ENCODE measurements around the gene AFF3.

The AFF3 gene

DNA sequence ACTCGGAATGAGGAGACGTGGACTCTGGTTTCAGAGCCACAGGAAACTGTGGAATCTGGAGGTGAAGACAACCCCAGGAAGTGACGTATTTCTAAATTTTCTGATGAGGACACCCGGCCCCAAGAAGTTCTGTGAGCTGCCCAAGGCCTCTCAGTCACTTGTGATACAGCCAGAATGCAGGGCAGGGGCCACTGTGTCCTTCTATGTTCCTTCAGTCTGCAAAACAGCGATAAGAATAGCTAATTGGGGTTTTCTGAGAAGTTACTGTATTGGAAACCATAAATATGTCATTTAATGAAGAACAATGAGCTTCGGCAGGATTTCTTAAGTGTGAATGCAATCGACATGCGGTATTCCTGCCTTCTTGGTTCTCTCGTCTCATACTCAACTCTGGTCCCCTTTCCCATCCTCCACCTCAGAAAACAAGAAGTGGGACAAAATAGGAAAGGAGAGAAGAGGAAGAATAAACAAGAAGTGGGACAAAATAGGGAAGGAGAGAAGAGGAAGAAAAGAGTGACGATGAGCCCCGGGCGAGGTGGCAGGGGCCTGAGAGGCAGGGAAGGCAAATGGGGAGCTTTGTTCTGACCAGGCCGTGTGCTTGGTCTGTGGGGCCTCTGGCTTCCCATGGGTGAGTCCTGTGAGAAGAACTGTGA, 370.6 kb downstream of the AFF3 start:
- H3K4me3 ChIP-seq (ENCODE audit: low read depth, low read length), result no peak overlapping the region
- TF ChIP-seq, protein P1, sequence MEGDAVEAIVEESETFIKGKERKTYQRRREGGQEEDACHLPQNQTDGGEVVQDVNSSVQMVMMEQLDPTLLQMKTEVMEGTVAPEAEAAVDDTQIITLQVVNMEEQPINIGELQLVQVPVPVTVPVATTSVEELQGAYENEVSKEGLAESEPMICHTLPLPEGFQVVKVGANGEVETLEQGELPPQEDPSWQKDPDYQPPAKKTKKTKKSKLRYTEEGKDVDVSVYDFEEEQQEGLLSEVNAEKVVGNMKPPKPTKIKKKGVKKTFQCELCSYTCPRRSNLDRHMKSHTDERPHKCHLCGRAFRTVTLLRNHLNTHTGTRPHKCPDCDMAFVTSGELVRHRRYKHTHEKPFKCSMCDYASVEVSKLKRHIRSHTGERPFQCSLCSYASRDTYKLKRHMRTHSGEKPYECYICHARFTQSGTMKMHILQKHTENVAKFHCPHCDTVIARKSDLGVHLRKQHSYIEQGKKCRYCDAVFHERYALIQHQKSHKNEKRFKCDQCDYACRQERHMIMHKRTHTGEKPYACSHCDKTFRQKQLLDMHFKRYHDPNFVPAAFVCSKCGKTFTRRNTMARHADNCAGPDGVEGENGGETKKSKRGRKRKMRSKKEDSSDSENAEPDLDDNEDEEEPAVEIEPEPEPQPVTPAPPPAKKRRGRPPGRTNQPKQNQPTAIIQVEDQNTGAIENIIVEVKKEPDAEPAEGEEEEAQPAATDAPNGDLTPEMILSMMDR (conservative IDR thresholded peaks at IDR 0.05; ENCODE audit: low read depth, low read length), result no peak
- DNase-seq (ENCODE audit: low read depth), result no peak

DNA sequence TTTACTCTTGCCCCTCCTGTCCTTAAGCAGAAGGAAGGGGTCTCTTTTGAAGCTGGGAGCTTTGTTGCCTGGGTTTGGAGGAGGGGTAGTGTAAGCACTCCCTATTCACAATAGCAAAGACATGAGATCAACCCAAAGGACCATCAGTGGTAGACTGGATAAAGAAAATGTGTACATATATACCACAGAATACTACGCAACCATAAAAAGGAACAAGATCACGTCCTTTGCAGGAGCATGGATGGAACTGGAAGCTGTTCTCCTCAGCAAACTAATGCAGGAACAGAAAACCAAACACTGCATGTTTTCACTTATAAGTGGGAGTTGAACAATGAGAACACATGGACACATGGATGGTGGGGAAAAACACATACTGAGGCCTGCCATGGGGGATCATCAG, 371.5 kb downstream of the AFF3 start:
- DNase-seq (ENCODE audit: low read depth), result no peak
- TF ChIP-seq, protein P1 (conservative IDR thresholded peaks at IDR 0.05; ENCODE audit: low read depth, low read length), result no peak
- H3K4me3 ChIP-seq (ENCODE audit: low read depth, low read length), result no peak overlapping the region

DNA sequence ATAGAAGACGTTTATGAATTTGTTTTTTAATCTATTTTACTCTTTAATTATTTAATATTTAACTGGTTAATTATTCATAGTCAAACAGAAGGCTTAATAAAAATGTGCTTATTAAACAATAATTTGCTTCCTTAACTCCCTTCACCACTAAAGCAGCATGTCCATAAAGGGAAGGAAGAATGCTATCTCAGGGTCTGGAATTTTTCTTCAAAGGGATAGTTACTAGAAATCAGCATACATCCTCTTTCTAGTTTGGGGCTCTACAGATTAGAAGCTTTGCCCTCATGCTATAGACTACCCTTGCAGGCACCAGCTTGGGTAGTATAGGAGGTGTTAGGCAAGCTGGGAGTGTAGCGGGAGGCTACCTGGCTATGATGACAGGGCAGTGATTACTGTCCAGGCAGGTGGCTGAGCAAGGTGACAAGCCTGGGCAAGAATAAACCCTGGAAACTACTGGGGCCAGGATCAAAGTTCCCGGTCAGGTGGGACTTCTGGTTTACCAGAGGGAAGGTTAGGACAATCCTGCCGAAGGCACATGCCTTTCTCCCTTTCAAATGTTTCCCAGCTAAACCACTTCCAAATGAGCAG, 376.6 kb downstream of the AFF3 start:
- TF ChIP-seq, protein P1 (conservative IDR thresholded peaks at IDR 0.05; ENCODE audit: low read depth, low read length), result no peak
- H3K4me3 ChIP-seq (ENCODE audit: low read depth, low read length), result no peak overlapping the region
- DNase-seq (ENCODE audit: low read depth), result no peak

DNA sequence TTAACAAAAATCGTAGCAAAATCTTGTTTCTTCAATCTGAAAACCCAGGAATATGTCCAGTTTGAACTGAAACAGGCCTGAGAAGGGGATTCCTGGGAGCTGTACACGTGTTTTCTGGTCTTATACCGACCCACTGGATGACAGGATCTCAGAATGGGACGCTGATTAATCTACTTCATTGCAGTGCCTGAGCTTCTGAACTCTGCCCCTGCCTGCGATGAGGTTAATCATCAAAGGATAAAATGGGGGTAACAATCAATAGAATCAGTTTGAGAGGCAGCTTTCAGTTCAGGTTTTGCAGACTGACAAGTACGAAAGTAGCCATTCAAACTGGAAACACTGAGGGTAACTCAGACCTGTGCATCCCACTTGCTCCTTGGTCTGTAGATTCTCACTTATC, 378.6 kb downstream of the AFF3 start:
- H3K4me3 ChIP-seq (ENCODE audit: low read depth, low read length), result no peak overlapping the region
- TF ChIP-seq, protein P1 (conservative IDR thresholded peaks at IDR 0.05; ENCODE audit: low read depth, low read length), result no peak
- no peak for DNase-seq (ENCODE audit: low read depth)

DNA sequence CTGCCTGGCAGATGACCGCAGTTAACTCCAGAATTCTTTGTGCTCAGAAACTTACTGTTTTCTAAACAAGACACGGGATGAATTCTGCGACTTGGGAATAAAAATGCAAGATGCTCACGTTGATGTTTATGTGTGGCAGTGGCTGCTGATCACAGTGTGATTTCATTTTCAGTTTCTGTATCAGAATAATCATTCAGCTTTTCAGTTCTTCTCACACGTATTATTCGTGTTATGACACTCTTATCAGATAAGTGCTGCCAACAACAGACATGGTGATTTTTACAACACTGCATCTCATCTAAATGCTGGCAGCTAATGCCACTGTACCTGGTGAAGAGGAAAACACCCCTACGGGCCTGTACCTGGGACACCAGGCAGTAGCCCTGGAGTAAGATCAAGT, 379.7 kb downstream of the AFF3 start:
- no peak overlapping the region for H3K4me3 ChIP-seq (ENCODE audit: low read depth, low read length)
- DNase-seq (ENCODE audit: low read depth), result no peak
- TF ChIP-seq, protein P1 (conservative IDR thresholded peaks at IDR 0.05; ENCODE audit: low read depth, low read length), result no peak

DNA sequence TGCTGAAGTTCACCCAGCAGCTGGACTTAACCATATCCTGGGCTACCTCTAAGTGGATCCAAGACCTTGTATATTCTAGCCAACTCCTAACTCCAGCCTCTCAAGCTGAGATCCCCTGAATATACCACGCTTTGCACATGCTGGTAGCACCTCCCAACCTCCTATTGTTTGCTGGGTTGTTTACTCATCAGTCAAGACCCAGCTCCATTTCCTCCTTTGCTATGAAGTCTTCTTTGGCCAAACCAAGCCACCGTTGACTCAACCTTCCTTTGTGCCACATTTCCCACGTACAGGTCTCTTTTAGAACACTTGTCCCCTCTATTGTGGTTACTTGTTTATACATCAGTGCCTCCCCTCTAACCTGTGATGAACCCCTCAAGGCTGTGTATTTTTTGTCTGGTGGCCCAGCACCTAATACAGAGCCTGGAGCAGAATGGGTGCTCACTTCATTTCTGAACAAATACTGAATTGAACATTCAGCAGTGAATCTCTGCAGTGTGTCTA, 384.7 kb downstream of the AFF3 start:
- TF ChIP-seq, protein P1 (conservative IDR thresholded peaks at IDR 0.05; ENCODE audit: low read depth, low read length), result no peak
- no peak for DNase-seq (ENCODE audit: low read depth)
- H3K4me3 ChIP-seq (ENCODE audit: low read depth, low read length), result no peak overlapping the region

DNA sequence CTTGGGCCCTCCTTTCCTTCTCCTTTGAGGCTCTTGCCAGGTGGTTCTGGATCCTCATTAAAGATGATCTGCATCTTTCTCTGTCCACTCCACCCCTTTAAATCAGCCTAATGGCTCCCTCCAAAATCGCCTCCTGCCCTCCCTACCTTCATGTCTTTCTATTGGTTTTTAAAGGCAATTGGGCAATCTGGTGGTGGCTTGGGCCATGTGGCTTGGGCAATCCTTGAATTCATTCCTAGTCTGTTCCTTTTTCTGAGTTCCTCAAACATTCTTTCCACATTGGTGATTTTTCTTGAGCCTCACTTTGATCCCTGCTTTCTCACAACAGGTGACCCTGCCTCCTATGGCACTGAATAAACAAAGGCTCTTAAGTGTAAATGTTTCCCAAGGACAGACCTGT, 386.3 kb downstream of the AFF3 start:
- DNase-seq (ENCODE audit: low read depth), result no peak
- TF ChIP-seq, protein P1 (conservative IDR thresholded peaks at IDR 0.05; ENCODE audit: low read depth, low read length), result no peak
- no peak overlapping the region for H3K4me3 ChIP-seq (ENCODE audit: low read depth, low read length)

Measured in choroid plexus epithelial cell (primary cell).